ENCODE measurements around the gene BRCC3.

Gene BRCC3

GRCh38 chrX:155052738-155053498, 18.4 kb upstream of the BRCC3 start:
- Mint-ChIP-seq H3K4me1 (peaks cover 57% of the 10 kb centered on the region), H3K4me3 (no peak overlapping the region), H3K27me3 (no peaks in the 10 kb centered on the region), H3K9me3 (no peaks in the 10 kb centered on the region), H3K27ac (peak overlapping the region in 1 of 2 donors; percentile 49)
- no peak for DNase-seq
- no peak for ATAC-seq

DNA sequence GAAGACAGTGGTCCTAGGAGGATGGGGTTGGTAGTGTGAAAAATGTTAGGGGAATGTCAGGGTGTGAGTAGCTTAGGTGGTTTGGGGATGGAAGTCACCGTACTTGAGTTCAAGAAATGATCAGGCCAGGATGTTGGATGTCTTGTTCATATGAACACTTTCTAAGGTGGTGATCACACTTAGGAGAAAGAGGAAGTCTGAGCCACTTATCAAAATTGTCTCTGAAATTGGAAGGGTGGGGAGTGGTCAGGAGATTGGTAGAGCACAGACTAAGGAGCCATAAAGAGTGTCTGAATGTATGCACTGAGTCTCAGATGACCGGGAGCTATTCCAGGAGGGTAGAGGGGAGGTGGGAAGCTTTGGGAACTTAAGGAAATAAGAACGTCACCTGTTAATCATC, 17.7 kb upstream of the BRCC3 start:
- no peak for ATAC-seq
- DNase-seq: no peak
- no peaks in the 10 kb centered on the region for H3K27me3 Mint-ChIP-seq
- H3K27ac Mint-ChIP-seq: peak overlapping the region in 1 of 2 donors; percentile 9
- H3K4me1 Mint-ChIP-seq: peaks cover 54% of the 10 kb centered on the region
- H3K9me3 Mint-ChIP-seq: no peaks in the 10 kb centered on the region
- H3K4me3 Mint-ChIP-seq: no peak overlapping the region

DNA sequence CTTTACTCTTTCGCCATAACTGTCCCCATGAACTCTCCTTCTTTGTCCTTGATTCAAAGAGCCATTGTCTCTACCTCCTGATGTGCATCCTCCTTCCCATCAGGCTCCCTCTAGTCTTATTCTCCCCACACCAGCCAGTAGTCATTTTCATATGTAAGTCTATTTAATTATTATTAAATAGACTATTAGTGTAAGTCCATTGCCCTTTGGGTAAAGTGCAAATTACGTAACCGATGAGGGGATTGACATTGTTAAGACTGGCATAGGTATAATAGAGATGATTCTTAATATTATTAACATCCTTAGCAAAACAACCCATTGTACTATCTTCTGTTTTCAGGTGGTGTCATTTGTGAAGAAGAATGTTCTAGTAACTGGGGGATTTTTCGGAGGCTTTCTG, 17.1 kb upstream of the BRCC3 start:
- H3K4me3 Mint-ChIP-seq: no peak overlapping the region
- no peaks in the 10 kb centered on the region for H3K9me3 Mint-ChIP-seq
- H3K4me1 Mint-ChIP-seq: peaks cover 48% of the 10 kb centered on the region
- H3K27me3 Mint-ChIP-seq: no peaks in the 10 kb centered on the region
- no peak overlapping the region for H3K27ac Mint-ChIP-seq
- ATAC-seq (no peak), DNase-seq (no peak)

DNA sequence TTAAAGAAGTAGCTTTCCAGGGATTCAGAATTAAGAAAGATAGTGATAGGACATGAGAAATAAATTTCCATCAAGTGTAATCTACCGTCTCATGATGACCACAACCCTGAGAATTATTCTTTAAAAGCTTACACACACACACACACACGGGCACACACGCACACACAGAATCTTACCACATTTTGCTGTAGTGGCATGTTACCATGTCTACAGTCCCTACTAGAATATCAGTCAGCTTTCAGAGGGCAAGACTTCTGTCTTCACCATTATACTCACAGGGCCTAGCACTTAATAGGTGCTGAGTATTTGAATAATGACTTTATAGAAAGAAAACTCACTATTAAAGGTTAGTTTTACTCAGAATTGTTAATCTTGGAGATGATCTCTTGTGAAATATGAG, 15.8 kb upstream of the BRCC3 start:
- Mint-ChIP-seq H3K9me3 (no peaks in the 10 kb centered on the region), H3K4me3 (no peak overlapping the region), H3K27ac (no peak overlapping the region), H3K4me1 (peaks cover 36% of the 10 kb centered on the region), H3K27me3 (no peaks in the 10 kb centered on the region)
- DNase-seq (peak in 1 of 2 donors; percentile 14), ATAC-seq (peak; percentile 55)

GRCh38 chrX:155056471-155056870, 14.8 kb upstream of the BRCC3 start:
- no peak overlapping the region for H3K27ac Mint-ChIP-seq
- H3K4me1 Mint-ChIP-seq: peaks cover 30% of the 10 kb centered on the region
- no peaks in the 10 kb centered on the region for H3K27me3 Mint-ChIP-seq
- ATAC-seq: peak; percentile 80
- peak in 1 of 2 donors; percentile 9 for DNase-seq
- H3K4me3 Mint-ChIP-seq: peak overlapping the region; percentile 73 to 76
- H3K9me3 Mint-ChIP-seq: no peaks in the 10 kb centered on the region

DNA sequence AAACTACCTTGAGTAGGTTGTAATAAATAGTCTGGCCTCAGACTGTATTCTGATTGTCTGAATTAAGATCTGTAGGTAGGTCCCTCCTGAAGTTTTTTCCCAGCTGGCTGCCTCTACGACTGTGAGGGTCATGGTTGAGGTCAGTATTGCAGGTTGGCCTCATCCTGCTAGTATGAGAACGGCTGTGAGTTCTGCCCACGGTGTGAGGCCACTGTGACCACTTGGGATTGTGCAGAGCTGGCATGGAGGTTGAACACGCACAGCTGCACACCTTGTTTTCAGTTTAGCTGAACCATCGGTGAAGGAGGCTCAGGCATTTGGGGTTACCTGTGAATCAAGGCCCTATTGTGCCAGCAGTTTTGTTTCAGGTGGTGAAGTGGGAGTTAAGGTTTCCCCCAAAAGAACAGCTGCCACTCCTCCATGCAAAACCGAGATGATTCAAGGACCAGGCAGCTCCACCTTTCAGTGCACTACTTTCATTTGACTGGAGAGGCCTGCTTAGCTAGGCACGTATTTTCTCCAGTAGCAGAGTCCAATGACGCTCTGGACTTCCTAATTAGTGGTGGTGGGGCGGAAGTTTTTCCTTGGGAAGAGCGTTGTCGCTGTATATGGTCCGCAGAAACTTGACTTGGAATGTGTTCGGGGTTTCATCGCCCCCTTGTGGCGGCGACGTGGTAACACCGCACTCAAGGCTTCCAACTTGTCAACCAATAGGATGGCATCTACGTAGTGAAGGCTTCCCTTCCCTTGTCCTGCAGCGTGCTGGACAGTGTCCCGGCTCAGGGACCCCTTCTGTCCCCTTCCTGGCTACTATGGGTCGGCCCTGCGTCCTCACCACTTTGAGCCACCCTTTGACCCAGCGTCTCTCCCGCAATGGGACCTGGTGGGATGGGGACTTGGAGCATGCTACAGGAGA, 14.2 kb upstream of the BRCC3 start:
- H3K27ac Mint-ChIP-seq: no peak overlapping the region
- DNase-seq (peak; percentile 36), ATAC-seq (peak; percentile 67)

GRCh38 chrX:155061760-155062159, 9.5 kb upstream of the BRCC3 start:
- ATAC-seq (no peak), DNase-seq (no peak)
- Mint-ChIP-seq H3K4me1 (peaks cover 21% of the 10 kb centered on the region), H3K9me3 (no peaks in the 10 kb centered on the region), H3K27ac (no peak overlapping the region), H3K4me3 (no peak overlapping the region), H3K27me3 (no peaks in the 10 kb centered on the region)

More for the DNA sequence above, 14.2 kb upstream of the BRCC3 start:
- Mint-ChIP-seq H3K27me3 (no peaks in the 10 kb centered on the region), H3K4me1 (peaks cover 28% of the 10 kb centered on the region), H3K9me3 (no peaks in the 10 kb centered on the region), H3K4me3 (peak overlapping the region; percentile 73 to 76)

GRCh38 chrX:155065035-155065734, 6.1 kb upstream of the BRCC3 start:
- Mint-ChIP-seq H3K27me3 (no peaks in the 10 kb centered on the region), H3K27ac (peak overlapping the region; percentile 5 to 61), H3K9me3 (no peaks in the 10 kb centered on the region), H3K4me3 (no peak overlapping the region), H3K4me1 (peaks cover 24% of the 10 kb centered on the region)
- no peak for ATAC-seq
- DNase-seq: no peak

DNA sequence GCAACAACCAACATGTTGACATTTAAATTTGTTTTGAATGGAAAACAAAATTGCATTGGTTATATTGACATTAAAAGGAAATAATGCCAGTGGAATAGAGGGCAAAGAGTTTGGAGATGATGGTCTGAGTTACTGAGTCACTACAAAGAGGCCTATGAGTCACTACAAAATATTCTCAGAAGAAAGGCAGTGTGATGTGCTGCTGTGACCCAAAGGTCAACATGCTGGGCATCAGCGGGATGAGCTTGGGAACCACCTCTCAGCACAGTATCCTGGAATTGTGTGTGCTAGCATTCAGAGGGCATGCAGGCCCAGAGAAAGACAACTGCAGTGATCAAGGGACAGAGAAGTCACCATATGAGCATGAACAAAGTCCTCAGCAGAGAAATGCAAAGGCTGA, 3.1 kb upstream of the BRCC3 start:
- peak overlapping the region; percentile 70 to 72 for H3K4me3 Mint-ChIP-seq
- H3K9me3 Mint-ChIP-seq: no peaks in the 10 kb centered on the region
- no peaks in the 10 kb centered on the region for H3K27me3 Mint-ChIP-seq
- ATAC-seq (no peak), DNase-seq (no peak)
- peak overlapping the region in 1 of 2 donors; percentile 12 for H3K27ac Mint-ChIP-seq
- H3K4me1 Mint-ChIP-seq: peaks cover 32% of the 10 kb centered on the region

DNA sequence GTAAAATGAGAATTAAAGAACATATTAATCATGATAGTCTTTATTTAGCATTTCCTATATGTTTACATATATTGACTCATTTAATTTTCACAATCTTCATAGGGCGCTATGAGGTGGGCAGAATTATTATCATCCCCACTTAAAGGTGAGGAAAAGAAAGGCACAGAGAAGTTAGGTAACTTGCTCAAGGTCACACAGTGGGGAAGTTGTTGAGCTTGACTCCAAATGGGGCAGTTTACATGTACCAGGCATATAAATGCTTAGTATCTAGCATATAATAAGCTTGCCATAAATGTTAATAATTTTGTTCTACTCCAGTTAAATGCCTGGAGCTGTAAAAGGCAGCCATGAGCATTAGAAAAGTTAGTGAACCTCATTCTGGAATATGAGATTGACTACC, 1.9 kb upstream of the BRCC3 start:
- H3K27me3 Mint-ChIP-seq: no peaks in the 10 kb centered on the region
- no peak for DNase-seq
- no peak overlapping the region for H3K27ac Mint-ChIP-seq
- peaks cover 45% of the 10 kb centered on the region for H3K4me1 Mint-ChIP-seq
- H3K4me3 Mint-ChIP-seq: peak overlapping the region; percentile 78 to 84
- no peak for ATAC-seq
- no peaks in the 10 kb centered on the region for H3K9me3 Mint-ChIP-seq

DNA sequence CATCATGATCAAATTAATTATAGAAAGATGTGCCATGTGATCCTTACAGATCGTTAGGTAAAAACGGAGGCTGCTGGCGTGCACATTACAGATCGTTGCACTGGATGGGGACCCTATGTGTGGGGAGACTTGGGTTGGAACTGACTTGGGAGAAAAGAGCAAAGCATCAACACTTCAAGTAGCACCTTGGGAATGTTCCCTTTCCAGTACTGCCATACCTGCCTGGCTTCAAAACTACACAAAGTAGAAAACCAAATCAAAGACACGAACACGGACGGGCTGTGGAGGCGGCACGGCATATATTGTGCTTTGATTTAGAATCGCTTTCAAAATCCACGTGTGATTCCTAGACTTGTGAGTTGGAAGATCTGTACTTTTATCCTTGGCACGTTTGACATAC, 1.3 kb upstream of the BRCC3 start:
- no peaks in the 10 kb centered on the region for H3K9me3 Mint-ChIP-seq
- no peak for DNase-seq
- H3K27me3 Mint-ChIP-seq: no peaks in the 10 kb centered on the region
- H3K4me1 Mint-ChIP-seq: peaks cover 47% of the 10 kb centered on the region
- peak overlapping the region; percentile 78 to 84 for H3K4me3 Mint-ChIP-seq
- ATAC-seq: no peak
- peak overlapping the region; percentile 95 to 97 for H3K27ac Mint-ChIP-seq

DNA sequence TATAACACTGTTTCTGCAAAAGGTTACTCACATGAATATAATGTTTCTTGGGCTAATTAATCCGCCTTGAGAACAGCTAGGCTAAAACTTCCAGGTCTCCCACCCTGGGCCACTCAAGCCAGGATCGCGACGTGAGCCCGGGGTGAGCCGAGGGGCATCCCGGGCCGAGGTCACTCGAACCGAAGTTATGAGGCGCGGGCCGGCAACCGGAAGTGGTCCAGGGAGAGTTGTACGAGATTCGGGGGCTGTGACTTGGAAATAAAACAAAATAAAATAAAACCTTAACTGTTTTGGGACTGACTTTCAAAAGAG, 689 bp upstream of the BRCC3 start:
- Mint-ChIP-seq H3K27ac (peak overlapping the region; percentile 95 to 97), H3K9me3 (no peaks in the 10 kb centered on the region)
- no peak for DNase-seq

GRCh38 chrX:155071694-155072280, 479 bp downstream of the BRCC3 start:
- no peaks in the 10 kb centered on the region for H3K27me3 Mint-ChIP-seq
- H3K4me1 Mint-ChIP-seq: peaks cover 46% of the 10 kb centered on the region
- peak overlapping the region; percentile 96 to 97 for H3K27ac Mint-ChIP-seq
- ATAC-seq (no peak), DNase-seq (no peak)
- H3K9me3 Mint-ChIP-seq: no peaks in the 10 kb centered on the region
- peak overlapping the region; percentile 93 to 95 for H3K4me3 Mint-ChIP-seq

More for the DNA sequence above, 689 bp upstream of the BRCC3 start:
- Mint-ChIP-seq H3K27me3 (no peaks in the 10 kb centered on the region), H3K4me1 (peaks cover 47% of the 10 kb centered on the region), H3K4me3 (peak overlapping the region; percentile 78 to 84)
- peak; percentile 18 for ATAC-seq

DNA sequence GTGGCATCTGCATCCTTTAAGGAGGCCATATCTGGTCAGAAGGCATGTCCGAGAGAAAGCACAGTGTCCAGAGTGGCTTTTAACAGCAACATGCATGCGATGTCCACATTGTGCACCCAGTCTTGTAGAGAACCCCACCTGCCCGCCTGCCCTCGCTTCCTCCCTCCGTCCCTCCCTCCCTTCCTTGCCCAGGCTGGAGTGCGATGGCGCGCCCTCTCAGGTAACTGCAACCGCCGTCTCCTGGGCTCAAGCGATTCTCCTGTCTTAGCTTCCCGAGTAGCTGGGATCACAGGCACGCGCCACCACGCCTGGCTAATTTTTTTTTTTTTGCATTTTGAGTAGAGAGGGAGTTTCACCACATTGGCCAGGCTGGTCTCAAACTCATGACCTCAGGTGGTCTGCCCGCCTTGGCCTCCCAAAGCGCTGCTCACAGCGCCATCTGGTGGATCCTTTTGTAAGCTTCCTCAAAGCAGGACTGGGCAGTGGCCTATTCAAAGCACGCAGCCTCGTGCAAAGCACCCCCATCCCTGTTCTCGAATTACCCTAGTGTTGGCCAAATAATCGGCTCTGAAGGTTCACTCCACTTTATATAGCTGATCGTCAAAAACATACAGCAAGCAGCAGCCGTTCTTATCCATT, 15.0 kb downstream of the BRCC3 start:
- ATAC-seq (peak; percentile 67), DNase-seq (peak; percentile 24 to 41)
- Mint-ChIP-seq H3K9me3 (no peaks in the 10 kb centered on the region), H3K4me1 (peaks cover 8% of the 10 kb centered on the region), H3K4me3 (no peak overlapping the region), H3K27ac (no peak overlapping the region), H3K27me3 (no peaks in the 10 kb centered on the region)
